NT2/D1 (cell line): ENCODE data around the gene SYNE2.

ENCODE experiments used
- DNase-seq: peaks from one replicate; pipeline ENCODE4 v3.0.0-alpha.2; 2011; ENCODE audit warnings: low read depth, low spot score
- H3K27me3 ChIP-seq: 2 replicates; pipeline ENCODE4 v1.6.0; 2011; ENCODE audit warnings: mild to moderate bottlenecking; ENCODE audit not compliant: insufficient read length, insufficient read depth
- H3K36me3 ChIP-seq: 2 replicates; pipeline ENCODE4 v1.6.1; 2011; ENCODE audit warnings: mild to moderate bottlenecking, low read length, mixed read lengths; ENCODE audit not compliant: insufficient read depth, insufficient read length
- H3K4me1 ChIP-seq: 2 replicates; pipeline ENCODE4 v1.5.1; 2011; ENCODE audit not compliant: insufficient read depth, insufficient read length
- H3K4me3 ChIP-seq: 2 replicates; pipeline ENCODE4 v1.5.1; 2011; ENCODE audit warnings: low read depth; ENCODE audit not compliant: insufficient read length
- H3K9ac ChIP-seq: 2 replicates; pipeline ENCODE4 v1.6.0; 2011; ENCODE audit warnings: low read depth; ENCODE audit not compliant: insufficient read length
- H3K9me3 ChIP-seq: 2 replicates; pipeline ENCODE4 v1.5.1; 2011; ENCODE audit warnings: mild to moderate bottlenecking, low read length; ENCODE audit not compliant: insufficient read depth
- SUZ12 ChIP-seq: IDR thresholded peaks from 2 replicates; pipeline ENCODE4 v1.6.1; 2011; ENCODE audit not compliant: insufficient read length, insufficient read depth; ENCODE audit errors: extremely low read depth
- YY1 ChIP-seq: IDR thresholded peaks from 2 replicates; pipeline ENCODE4 v1.6.1; 2011; ENCODE audit not compliant: insufficient read length, insufficient read depth
- ZNF274 ChIP-seq: IDR thresholded peaks from 2 replicates; pipeline ENCODE4 v1.6.1; 2011; ENCODE audit warnings: mild to moderate bottlenecking, low read depth, low read length

The SYNE2 gene

DNA sequence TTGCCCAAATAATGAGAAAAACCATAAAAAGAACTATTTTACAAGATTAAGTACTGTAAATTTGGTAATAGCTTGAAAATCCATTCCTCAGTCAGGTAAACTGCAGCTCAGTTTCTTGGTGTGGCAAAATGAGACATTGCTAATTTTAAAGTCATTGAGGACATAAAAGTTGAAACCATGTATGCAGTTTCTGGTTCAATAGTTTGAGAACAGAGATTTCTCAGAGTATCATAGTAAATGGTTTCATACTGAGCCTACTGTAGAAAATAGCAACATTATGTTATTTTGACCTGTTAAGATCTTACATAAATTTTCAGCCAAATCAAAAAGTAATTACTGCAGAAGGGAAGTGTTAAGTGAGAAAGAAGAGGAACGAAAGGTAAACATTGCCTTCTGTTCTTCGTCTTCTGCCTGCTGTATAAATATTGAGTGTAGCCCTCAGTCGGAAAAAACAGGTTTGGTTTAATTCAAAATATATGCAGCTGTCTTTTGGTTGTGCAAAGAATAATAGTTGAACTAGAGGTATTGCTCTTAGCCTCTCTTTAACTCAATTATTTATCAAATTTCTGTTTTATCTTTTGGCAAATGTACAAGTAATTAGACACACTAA lies 119.6 kb downstream of the SYNE2 start:
- no peak for DNase-seq
- TF ChIP-seq SUZ12 (no peak), YY1 (no peak), ZNF274 (no peak)
- Histone ChIP-seq H3K4me1 (no peaks in the 10 kb centered on the region), H3K9me3 (no peaks in the 10 kb centered on the region), H3K4me3 (no peak overlapping the region), H3K9ac (no peak overlapping the region), H3K36me3 (no peaks in the 10 kb centered on the region), H3K27me3 (no peaks in the 10 kb centered on the region)

- Histone ChIP-seq H3K9ac (no peak overlapping the region), H3K36me3 (peaks cover 5% of the 10 kb centered on the region), H3K9me3 (no peaks in the 10 kb centered on the region), H3K4me1 (no peaks in the 10 kb centered on the region), H3K27me3 (no peaks in the 10 kb centered on the region), H3K4me3 (no peak overlapping the region)
- no peak for TF ChIP-seq YY1
- no peak for TF ChIP-seq ZNF274
- TF ChIP-seq SUZ12, result no peak
- DNase-seq, result no peak
Measured at GRCh38 chr14:63974176-63974575, 121.4 kb downstream of the SYNE2 start.

- no peaks in the 10 kb centered on the region for H3K27me3 ChIP-seq
- DNase-seq, result no peak
- H3K4me1 ChIP-seq, result no peaks in the 10 kb centered on the region
- peaks cover 5% of the 10 kb centered on the region for H3K36me3 ChIP-seq
- no peak for TF ChIP-seq SUZ12
- TF ChIP-seq YY1, result no peak
- no peak for TF ChIP-seq ZNF274
- H3K4me3 ChIP-seq, result no peak overlapping the region
- no peak overlapping the region for H3K9ac ChIP-seq
- no peaks in the 10 kb centered on the region for H3K9me3 ChIP-seq
Measured at GRCh38 chr14:63981569-63981968, 128.8 kb downstream of the SYNE2 start.

GRCh38 chr14:63982156-63982555 lies 129.4 kb downstream of the SYNE2 start:
- Histone ChIP-seq H3K27me3 (no peaks in the 10 kb centered on the region), H3K4me3 (no peak overlapping the region), H3K4me1 (no peaks in the 10 kb centered on the region), H3K9me3 (no peaks in the 10 kb centered on the region), H3K9ac (no peak overlapping the region), H3K36me3 (peaks cover 5% of the 10 kb centered on the region)
- TF ChIP-seq ZNF274, result no peak
- no peak for DNase-seq

- no peak overlapping the region for H3K9ac ChIP-seq
- H3K4me3 ChIP-seq, result no peak overlapping the region
- DNase-seq, result no peak
- H3K4me1 ChIP-seq, result no peaks in the 10 kb centered on the region
- TF ChIP-seq YY1, result no peak
- no peak for TF ChIP-seq SUZ12
- no peak for TF ChIP-seq ZNF274
- H3K36me3 ChIP-seq, result peaks cover 5% of the 10 kb centered on the region
- no peaks in the 10 kb centered on the region for H3K27me3 ChIP-seq
- no peaks in the 10 kb centered on the region for H3K9me3 ChIP-seq
Measured at GRCh38 chr14:63982629-63983028, 129.8 kb downstream of the SYNE2 start.

DNA sequence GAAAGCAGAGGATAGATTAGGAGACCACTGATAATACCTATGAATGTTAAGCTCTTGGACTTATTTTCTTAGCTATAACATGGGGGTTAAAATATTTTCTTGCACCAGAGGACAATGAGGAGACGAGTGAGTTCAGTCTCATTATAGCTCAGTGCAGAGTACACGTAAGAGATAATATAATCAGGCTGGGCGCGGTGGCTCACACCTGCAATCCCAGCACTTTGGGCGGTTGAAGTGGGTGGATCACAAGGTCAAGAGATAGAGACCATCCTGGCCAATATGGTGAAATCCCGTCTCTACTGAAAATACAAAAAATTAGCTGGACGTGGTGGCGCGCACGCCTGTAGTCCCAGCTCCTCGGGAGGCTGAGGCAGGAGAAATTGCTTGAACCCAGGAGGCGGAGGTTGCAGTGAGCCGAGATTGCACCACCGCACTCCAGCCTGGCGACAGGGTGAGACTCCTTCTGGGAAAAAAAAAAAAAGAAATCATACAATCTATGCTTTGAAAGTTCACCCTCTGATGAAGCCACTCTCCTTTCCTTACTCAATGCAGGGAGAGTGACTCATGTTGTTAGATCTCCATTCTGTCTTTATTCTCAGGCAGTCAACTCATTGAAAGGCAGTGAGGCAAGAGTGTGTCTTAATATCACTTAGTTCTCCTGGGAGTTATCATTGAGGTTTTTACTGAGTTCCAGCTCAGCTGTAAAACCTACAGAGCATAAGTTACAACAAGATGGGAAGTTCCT lies 134.2 kb downstream of the SYNE2 start:
- Histone ChIP-seq H3K9ac (no peak overlapping the region), H3K36me3 (peaks cover 9% of the 10 kb centered on the region), H3K4me1 (no peaks in the 10 kb centered on the region), H3K4me3 (no peak overlapping the region), H3K27me3 (no peaks in the 10 kb centered on the region), H3K9me3 (no peaks in the 10 kb centered on the region)
- no peak for DNase-seq
- no peak for TF ChIP-seq SUZ12
- no peak for TF ChIP-seq YY1
- TF ChIP-seq ZNF274, result no peak

GRCh38 chr14:63988579-63988978 lies 135.8 kb downstream of the SYNE2 start:
- Histone ChIP-seq H3K27me3 (no peaks in the 10 kb centered on the region), H3K36me3 (peaks cover 15% of the 10 kb centered on the region), H3K4me1 (no peaks in the 10 kb centered on the region), H3K9ac (no peak overlapping the region), H3K9me3 (no peaks in the 10 kb centered on the region), H3K4me3 (no peak overlapping the region)
- DNase-seq, result no peak
- TF ChIP-seq ZNF274 (no peak), YY1 (no peak), SUZ12 (no peak)
